OCI-M2 (cell line): ENCODE data around the gene GALNT17.
"Not testable (repeated sequence)": the region's sequence is repeated elsewhere in the genome, so short reads cannot be mapped to it uniquely, and the experiment has no call there.

Source experiments
- DNase-seq: peaks from one replicate; lab custom pipeline; 2025; ENCODE audit not compliant: unreplicated experiment; lab: John Stamatoyannopoulos, UW

Gene GALNT17

DNA sequence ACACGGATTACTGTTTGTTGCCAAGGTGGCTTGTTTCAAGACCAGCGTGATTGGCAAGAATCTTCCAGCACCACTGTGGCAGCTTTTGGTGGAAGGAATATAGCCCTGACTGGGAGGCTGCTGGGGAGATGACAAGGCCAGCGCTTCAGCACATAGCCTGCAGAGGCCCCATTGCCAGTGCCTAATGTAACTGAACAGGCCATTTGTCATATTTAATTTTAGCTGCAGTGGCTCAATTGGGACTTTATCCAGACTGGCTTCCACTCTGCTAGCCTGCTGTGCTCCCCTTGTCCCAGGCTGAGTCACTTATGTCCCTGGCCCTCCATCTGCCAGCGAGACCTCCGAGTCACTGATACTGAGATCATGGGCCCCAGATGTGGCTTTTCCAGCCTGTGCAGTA is 483.1 kb downstream of the GALNT17 start:
- no peak for DNase-seq

DNA sequence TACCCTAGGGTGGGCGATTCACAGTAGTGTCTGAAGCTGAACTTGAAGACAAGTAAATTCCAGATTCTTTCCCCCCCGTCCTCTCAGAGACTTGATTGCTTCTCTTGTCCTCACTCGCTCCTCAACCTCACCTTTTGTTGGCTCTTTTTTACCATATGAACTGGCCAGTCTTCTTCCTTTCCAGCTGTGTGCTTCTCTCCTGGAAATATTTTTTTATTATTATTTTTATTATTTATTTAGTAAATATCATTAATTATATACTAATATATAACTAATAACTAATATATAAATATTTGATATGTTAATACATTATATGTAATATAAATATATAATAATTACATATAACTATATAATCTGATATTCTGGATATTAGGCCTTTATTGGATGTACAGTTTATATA is 484.3 kb downstream of the GALNT17 start:
- DNase-seq, result no peak

DNA sequence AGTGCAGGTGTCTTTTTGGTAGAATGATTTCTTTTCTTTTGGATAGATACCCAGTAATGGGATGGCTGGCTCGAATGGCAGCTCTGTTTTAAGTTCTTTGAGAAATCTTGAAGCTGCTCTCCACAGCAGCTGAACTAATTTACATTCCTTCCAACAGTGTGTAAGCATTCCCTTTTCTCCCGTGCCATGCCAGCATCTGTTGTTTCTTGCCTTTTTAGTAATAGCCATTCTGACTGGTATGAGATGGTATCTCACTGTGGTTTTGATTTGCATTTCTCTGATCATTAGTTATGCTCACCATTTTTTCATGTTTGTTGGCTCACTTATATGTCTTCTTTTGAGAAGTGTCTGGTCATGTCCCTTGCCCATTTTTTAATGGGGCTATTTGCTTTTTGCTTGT is 486.3 kb downstream of the GALNT17 start:
- no peak for DNase-seq

GRCh38 chr7:71625545-71625944 is 493.6 kb downstream of the GALNT17 start:
- no peak for DNase-seq

DNA sequence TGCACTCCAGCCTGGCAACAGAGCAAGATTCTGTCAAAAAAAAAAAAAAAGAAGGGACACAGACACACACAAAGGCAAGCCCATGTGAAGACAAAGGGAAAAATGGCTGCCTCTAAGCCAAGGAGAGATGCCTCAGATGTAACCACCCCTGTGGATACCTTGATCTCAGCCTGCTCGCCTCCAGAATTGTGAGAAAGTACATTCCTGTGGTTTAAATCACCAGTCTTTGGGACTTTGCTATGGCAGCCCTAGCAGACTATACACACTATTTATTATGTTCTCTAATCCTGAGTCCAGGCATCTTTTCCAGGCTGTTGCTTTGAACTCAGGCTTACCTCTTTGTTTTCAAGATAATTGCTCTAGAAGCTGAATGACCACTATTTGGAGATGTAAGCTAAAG is 494.3 kb downstream of the GALNT17 start:
- no peak for DNase-seq

DNA sequence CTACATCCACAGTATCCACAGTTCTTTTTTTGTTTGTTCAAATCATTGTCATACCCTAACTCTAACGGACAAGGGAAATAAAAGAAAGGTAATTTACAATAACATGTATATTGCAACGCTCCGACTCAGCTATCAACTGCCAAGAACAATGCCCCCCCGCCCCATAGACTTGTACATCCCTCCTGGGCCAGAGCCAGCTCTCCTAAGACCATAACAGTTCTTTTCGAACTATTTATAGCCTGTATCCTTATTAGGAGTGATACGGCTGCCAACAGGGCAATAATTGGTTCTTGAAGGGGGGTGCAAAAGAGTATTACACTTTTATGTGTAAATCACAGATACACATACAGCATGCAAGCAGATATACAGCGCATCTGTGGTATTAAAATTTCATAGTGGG is 495.7 kb downstream of the GALNT17 start:
- DNase-seq, result no peak

DNA sequence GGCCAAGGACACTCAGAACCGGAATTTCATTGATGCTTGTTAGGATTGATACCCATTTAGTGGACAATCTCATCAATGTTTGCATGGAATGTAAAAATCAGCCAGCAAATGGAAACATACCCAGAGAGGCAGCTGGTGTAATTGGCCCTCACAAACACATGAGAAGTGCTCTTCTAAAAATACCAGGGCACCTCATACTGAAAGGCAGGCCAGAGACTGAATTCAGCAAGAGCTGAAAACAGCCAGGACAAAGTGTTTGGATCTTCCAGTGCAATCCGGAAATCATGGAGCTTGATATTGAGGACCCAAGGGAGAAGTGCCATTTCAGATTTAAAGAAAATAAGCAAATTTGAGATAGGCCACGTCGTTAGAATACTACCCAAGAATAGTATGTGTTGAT is 498.6 kb downstream of the GALNT17 start:
- DNase-seq, result no peak

GRCh38 chr7:71633551-71634008 is 501.6 kb downstream of the GALNT17 start:
- DNase-seq, result no peak

- not testable (repeated sequence) for DNase-seq
Measured at GRCh38 chr7:71635849-71636248, 503.9 kb downstream of the GALNT17 start.

DNA sequence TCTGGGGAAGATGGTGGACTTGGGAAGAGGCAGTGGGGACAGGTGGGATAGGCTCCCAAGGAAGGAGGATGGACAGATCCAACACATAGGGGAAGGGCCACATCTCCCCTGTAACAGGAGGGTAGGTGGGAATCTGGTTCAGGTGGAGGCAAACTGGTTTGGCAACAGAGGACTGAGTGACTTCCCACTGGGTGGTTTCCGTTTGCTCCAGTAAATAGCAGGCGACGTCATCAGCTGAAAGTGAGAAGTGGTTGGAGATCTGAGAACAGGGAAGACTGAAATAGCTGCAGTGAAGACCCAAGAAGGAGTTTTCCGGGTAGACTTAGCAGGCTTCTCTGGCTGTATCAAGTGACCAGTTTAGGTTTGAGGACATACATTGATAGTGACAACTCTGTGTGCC is 504.4 kb downstream of the GALNT17 start:
- no peak for DNase-seq

DNA sequence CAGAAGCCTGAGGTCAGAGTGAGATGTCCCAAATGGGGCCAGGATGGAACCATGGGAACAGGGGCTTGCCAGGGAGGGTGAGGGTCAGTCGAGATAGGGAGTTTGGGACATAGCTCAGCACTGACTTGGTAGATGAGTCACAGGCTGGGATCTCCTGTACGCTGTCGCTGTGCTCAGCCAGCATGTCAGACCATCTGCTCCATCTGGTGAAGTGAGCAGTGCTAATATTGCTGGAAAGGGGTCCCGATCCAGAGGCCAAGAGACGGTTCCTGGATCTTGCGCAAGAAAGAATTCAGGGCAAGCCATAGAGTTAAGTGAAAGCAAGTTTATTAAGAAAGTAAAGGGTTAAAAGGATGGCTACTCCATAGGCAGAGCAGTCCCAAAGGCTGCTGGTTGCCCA is 505.6 kb downstream of the GALNT17 start:
- DNase-seq, result no peak

DNA sequence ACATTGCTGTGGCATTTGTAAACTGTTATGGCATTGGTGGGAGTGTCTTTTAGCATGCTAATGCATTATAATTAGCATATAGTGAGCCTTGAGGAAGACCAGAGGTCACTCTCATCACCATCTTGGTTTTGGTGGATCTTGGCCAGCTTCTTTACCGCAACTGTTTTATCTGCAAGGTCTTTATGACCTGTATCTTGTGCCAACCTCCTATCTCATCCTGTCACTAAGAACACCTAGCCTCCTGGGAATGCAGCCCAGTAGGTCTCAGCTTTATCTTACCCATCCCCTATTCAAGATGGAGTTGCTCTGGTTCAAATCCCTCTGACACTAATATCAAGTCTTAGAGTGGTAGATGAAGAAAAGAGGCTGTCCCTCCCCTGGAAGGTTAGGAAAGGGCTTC is 506.2 kb downstream of the GALNT17 start:
- no peak for DNase-seq

DNA sequence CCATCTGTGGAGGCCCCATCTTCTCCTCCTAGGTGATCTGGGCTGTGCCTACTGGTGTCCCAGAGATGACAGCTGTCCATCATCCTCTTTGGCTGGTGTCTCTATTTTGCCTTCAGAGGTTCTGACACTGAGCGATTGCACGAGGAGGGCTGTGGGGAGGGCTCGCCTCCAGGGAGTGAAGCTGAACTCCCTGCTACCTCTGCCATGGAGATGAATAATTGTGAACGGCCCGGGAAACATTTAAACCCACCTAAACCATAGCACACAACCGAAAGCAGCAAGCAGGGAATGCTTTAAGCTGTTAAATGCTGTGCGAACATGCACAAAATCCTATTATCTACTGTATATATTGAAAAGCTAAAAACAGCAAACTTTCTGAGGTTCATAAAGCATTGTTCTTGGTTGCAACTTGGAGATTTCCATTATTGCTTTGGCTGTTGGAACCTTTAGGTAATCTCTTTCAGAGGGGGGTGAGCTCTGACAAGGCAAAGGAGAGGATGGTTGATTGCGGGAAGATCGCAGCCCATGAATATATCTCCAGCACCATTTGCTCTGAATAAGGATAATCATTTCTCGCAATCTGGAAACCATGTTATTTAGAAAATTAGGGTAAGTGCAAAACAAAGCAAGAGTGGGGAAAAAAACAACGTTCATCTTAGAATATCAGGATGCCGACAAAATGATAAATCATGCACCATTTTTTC is 507.6 kb downstream of the GALNT17 start:
- no peak for DNase-seq

DNA sequence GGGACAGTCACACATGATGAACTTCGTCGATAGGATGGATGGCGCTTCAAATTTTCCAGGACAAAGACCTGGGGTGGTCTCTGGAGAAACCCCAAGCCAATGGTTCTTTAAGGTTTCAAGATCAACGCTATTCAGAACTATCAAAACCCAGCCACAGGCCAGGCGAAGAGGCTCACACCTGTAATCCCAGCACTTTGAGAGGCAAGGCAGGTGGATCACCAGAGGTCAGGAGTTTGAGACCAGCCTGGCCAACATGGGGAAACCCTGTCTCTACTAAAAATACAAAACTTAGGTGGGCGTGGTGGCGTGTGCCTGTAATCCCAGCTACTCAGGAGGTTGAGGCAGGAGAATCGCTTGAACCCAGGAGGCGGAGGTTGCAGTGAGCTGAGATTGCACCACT is 511.1 kb downstream of the GALNT17 start:
- DNase-seq, result not testable (repeated sequence)

- DNase-seq, result no peak
Measured at GRCh38 chr7:71645836-71646235, 513.9 kb downstream of the GALNT17 start.

GRCh38 chr7:71649812-71650211 is 517.9 kb downstream of the GALNT17 start:
- no peak for DNase-seq

- DNase-seq, result no peak
Measured at GRCh38 chr7:71650653-71651337, 518.9 kb downstream of the GALNT17 start.

DNA sequence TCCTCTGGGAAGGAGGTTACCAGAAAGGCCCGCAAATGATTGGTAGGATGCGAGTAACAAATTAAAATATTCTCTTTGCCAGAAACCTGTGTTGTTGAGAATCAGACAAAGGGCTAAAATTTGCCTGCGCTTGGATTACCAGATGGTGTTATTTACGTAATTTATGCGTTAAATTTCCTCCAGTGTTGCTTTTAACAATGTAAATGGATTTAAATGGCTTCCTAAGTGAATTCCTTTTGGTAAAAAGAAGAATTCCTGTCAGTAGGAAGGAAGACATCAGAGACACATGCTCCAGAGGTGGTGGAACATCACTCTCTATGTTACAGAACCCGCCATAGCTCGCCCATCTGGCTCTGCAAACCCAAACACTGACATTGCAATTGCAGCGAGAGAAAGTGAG is 520.6 kb downstream of the GALNT17 start:
- DNase-seq, result no peak

DNA sequence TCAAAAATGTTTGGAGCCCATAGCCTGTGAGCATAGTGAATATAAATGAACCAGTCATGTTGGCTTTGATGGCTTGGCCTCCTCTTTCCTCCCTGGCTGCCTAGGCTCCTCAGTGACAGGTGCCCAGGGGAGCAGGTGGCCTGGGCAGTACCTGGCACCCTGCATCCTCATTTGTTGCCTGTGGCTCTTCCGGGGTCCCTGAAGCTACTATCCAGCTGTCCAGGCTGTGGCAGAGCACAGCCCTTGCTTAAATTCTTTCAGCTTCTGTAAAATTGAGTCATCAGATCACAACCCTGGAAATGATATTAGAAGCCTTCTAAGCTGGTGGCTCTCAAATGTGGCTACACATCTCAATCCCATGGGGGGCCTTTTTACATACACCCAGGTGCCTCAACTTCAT is 525.4 kb downstream of the GALNT17 start:
- no peak for DNase-seq

DNA sequence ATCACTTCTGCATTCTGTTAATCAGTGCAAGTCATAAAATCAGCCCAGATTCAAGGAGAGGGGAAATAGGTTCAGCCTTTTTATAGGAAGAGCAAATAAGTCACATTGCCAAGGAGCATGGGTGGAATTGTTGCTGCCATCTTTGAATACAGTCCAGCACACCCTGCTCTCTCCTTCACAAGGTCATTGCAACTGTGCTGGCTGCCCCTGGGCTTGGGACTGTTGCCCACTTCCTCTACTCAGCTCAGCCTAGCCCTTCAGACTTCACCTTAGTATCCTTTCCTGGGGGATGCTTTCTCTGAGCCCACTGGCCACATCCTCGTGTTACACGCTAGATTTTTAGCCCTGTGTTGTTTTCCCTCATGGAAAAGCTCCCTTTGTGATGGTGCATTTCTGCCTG is 527.7 kb downstream of the GALNT17 start:
- DNase-seq, result no peak

- DNase-seq, result no peak
Measured at GRCh38 chr7:71661671-71662224, 529.8 kb downstream of the GALNT17 start.

- DNase-seq, result no peak
Measured at GRCh38 chr7:71665716-71666115, 533.8 kb downstream of the GALNT17 start.
